Right ventricle myocardium inferior (tissue), 1 donor: ENCODE measurements around the gene STT3B. TPM values are rescaled to one million over a fixed set of nuclear protein-coding genes. Genes with fewer than 3 reads are reported as not detected.
"Not testable (repeated sequence)": the region's sequence is repeated elsewhere in the genome, so short reads cannot be mapped to it uniquely, and the experiment has no call there.

ENCODE experiments used
- ATAC-seq: fragments of 200-7000 bp; cut with Tn5 transposase; one replicate; pipeline ENCODE4 v1.9.1; 2020; ENCODE audit warnings: mild to moderate bottlenecking, moderate library complexity
- DNase-seq: peaks from one replicate; pipeline ENCODE4 v3.0.0; 2021; ENCODE audit errors: missing footprints
- intact Hi-C: fragments of 100-400 bp; cut with DNase I; formaldehyde crosslinking; loops from one replicate; pipeline ENCODE4 v1.11.0; 2022
- total RNA-seq: library from RNA; stranded (reverse); fragmentation: NEBNext Ultra II Directional; extraction: Animal tissue kit (Norgen Biotek cat#: 25700); gene quantifications from one replicate; pipeline ENCODE4 v1.2.1, GENCODE V29; 2021
- donor health status: DM: no; HTN: yes; CAD: no; lungs with severe emphysema.

The STT3B gene
- total RNA-seq, 1 donor from 2014 or later, result 98.6 TPM

- no peak for ATAC-seq
- no peak for DNase-seq
- intact Hi-C loops, result no loop called here
Measured at GRCh38 chr3:31573036-31573779, 40.5 kb downstream of the STT3B start.

- ATAC-seq, result no peak
- DNase-seq, result no peak
- intact Hi-C loops, result no loop called here
Measured at GRCh38 chr3:31575448-31575847, 42.7 kb downstream of the STT3B start.

- intact Hi-C loops, result no loop called here
- ATAC-seq (no peak), DNase-seq (no peak)
Measured at GRCh38 chr3:31576521-31576920, 43.8 kb downstream of the STT3B start.

- ATAC-seq (no peak), DNase-seq (no peak)
- intact Hi-C loops, result no loop called here
Measured at GRCh38 chr3:31577232-31577631, 44.5 kb downstream of the STT3B start.

- intact Hi-C loops, result loop anchor here (2.0 kb wide), 1 partner anchor 47 kb away; the partner anchor contains the start of gene STT3B
- ATAC-seq (peak; percentile 86), DNase-seq (no peak)
Measured at GRCh38 chr3:31579828-31580227, 47.1 kb downstream of the STT3B start.

- intact Hi-C loops, result loop anchor here (2.0 kb wide), 1 partner anchor 48 kb away; the partner anchor contains the start of gene STT3B
- DNase-seq, result no peak
- no peak for ATAC-seq
Measured at GRCh38 chr3:31580645-31581044, 47.9 kb downstream of the STT3B start.

- ATAC-seq (no peak), DNase-seq (no peak)
- intact Hi-C loops, result loop anchor here (2.0 kb wide), 1 partner anchor 49 kb away; the partner anchor contains the start of gene STT3B
Measured at GRCh38 chr3:31581660-31582059, 48.9 kb downstream of the STT3B start.

GRCh38 chr3:31589228-31589627, 56.5 kb downstream of the STT3B start:
- DNase-seq (no peak), ATAC-seq (no peak)
- intact Hi-C loops, result loop anchor here (5.0 kb wide), 1 partner anchor 42 kb away; no protein-coding TSS in a partner anchor

GRCh38 chr3:31590650-31591049, 57.9 kb downstream of the STT3B start:
- intact Hi-C loops, result no loop called here
- DNase-seq, result no peak
- no peak for ATAC-seq

GRCh38 chr3:31592764-31593163, 60.0 kb downstream of the STT3B start:
- DNase-seq, result no peak
- intact Hi-C loops, result no loop called here
- no peak for ATAC-seq

GRCh38 chr3:31596176-31596575, 63.5 kb downstream of the STT3B start:
- DNase-seq (no peak), ATAC-seq (peak; percentile 28)
- intact Hi-C loops, result no loop called here

GRCh38 chr3:31600431-31600830, 67.7 kb downstream of the STT3B start:
- intact Hi-C loops, result no loop called here
- DNase-seq (no peak), ATAC-seq (no peak)

- ATAC-seq, intact Hi-C loops, DNase-seq: not testable (repeated sequence)
Measured at GRCh38 chr3:31605333-31605732, 72.6 kb downstream of the STT3B start.

- DNase-seq (no peak), ATAC-seq (no peak)
- intact Hi-C loops, result no loop called here
Measured at GRCh38 chr3:31606453-31606852, 73.7 kb downstream of the STT3B start.

- intact Hi-C loops, result loop anchor here (5.0 kb wide), 2 partner anchors 78 to 157 kb away; partner anchors contain the start of gene STT3B
- DNase-seq (no peak), ATAC-seq (no peak)
Measured at GRCh38 chr3:31610700-31611275, 78.1 kb downstream of the STT3B start.

GRCh38 chr3:31613177-31613576, 80.5 kb downstream of the STT3B start:
- DNase-seq (no peak), ATAC-seq (no peak)
- intact Hi-C loops, result loop anchor here (5.0 kb wide), 2 partner anchors 81 to 154 kb away; partner anchors contain the start of gene STT3B

GRCh38 chr3:31613654-31614053, 80.9 kb downstream of the STT3B start:
- DNase-seq (no peak), ATAC-seq (no peak)
- intact Hi-C loops, result loop anchor here (5.0 kb wide), 2 partner anchors 81 to 154 kb away; partner anchors contain the start of gene STT3B

- intact Hi-C loops, result loop anchor here (5.0 kb wide), 2 partner anchors 82 to 153 kb away; partner anchors contain the start of gene STT3B
- ATAC-seq (no peak), DNase-seq (no peak)
Measured at GRCh38 chr3:31614162-31614921, 81.6 kb downstream of the STT3B start.
